HG03565 (cell line): ENCODE measurements around the gene RGS6.

Source experiments
- ATAC-seq: cut with Tn5 transposase; IDR thresholded peaks from one replicate; pipeline ENCODE4 v1.9.1; 2021; ENCODE audit warnings: mild to moderate bottlenecking, moderate library complexity; ENCODE audit not compliant: unreplicated experiment

The RGS6 gene

GRCh38 chr14:72070458-72070857 is 138.2 kb downstream of the RGS6 start:
- no peak for ATAC-seq

- no peak for ATAC-seq
Observed at GRCh38 chr14:72075649-72076334, 143.6 kb downstream of the RGS6 start.

GRCh38 chr14:72081137-72081536 is 148.9 kb downstream of the RGS6 start:
- ATAC-seq = no peak

GRCh38 chr14:72084935-72085334 is 152.7 kb downstream of the RGS6 start:
- no peak for ATAC-seq

GRCh38 chr14:72089625-72090024 is 157.4 kb downstream of the RGS6 start:
- no peak for ATAC-seq

- ATAC-seq = no peak
Observed at GRCh38 chr14:72094844-72095582, 162.8 kb downstream of the RGS6 start.

- ATAC-seq = no peak
Observed at GRCh38 chr14:72097173-72097783, 165.0 kb downstream of the RGS6 start.

- ATAC-seq = no peak
Observed at GRCh38 chr14:72098210-72098609, 166.0 kb downstream of the RGS6 start.

GRCh38 chr14:72099566-72099965 is 167.3 kb downstream of the RGS6 start:
- no peak for ATAC-seq

GRCh38 chr14:72104011-72104613 is 171.9 kb downstream of the RGS6 start:
- ATAC-seq = no peak

GRCh38 chr14:72111911-72112310 is 179.7 kb downstream of the RGS6 start:
- no peak for ATAC-seq

- no peak for ATAC-seq
Observed at GRCh38 chr14:72118841-72119240, 186.6 kb downstream of the RGS6 start.

GRCh38 chr14:72120315-72120714 is 188.1 kb downstream of the RGS6 start:
- no peak for ATAC-seq

- ATAC-seq = no peak
Observed at GRCh38 chr14:72123755-72124154, 191.5 kb downstream of the RGS6 start.

GRCh38 chr14:72124171-72124570 is 191.9 kb downstream of the RGS6 start:
- no peak for ATAC-seq

GRCh38 chr14:72126091-72126490 is 193.9 kb downstream of the RGS6 start:
- no peak for ATAC-seq

GRCh38 chr14:72126561-72126960 is 194.3 kb downstream of the RGS6 start:
- no peak for ATAC-seq

GRCh38 chr14:72128629-72129028 is 196.4 kb downstream of the RGS6 start:
- ATAC-seq = no peak

GRCh38 chr14:72129291-72129690 is 197.1 kb downstream of the RGS6 start:
- no peak for ATAC-seq

GRCh38 chr14:72141084-72141483 is 208.9 kb downstream of the RGS6 start:
- ATAC-seq = no peak

GRCh38 chr14:72142328-72142727 is 210.1 kb downstream of the RGS6 start:
- no peak for ATAC-seq

GRCh38 chr14:72146241-72146640 is 214.0 kb downstream of the RGS6 start:
- ATAC-seq = no peak
